ENCODE measurements around the gene STK32C.

Gene STK32C

DNA sequence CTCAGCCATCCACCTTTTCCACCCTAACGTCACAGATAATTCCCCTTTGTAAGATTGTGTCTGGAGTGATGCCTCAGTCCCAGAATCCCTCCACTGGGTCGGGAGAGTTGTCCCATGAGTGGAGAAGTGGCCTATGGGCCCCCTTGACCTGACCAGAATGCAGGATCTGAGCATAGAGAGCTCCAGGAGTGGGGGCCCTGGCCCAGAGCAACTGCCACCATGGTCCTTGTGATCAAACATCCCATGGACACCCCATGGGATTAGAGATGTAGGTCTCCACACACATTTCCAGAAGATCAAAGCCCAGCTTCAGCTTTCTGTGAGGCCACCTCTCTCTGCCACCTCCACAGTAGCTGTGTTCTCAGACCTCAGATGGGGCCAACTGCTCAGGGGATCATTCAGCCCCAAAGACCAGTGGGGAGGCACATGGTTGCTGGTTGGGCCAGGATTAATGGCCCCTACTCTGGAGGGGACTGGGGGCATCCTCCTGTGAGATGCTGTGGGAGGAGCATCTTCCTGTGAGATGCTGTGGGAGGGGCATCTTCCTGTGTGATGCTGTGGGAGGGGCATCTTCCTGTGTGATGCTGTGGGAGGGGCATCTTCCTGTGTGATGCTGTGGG, 149.5 kb downstream of the STK32C start:
- DNase-seq (ENCODE audit: low read depth, low spot score) = peak; percentile 51
- H3K4me3 ChIP-seq (ENCODE audit: low read length) = no peak overlapping the region

All from Jurkat, Clone E6-1 (cell line).